22Rv1 (cell line): ENCODE results near the gene ISM1.

Source experiments
- ZFX ChIP-seq: fragments of 450-650 bp; IDR thresholded peaks from 2 replicates; pipeline ENCODE4 v1.6.1; 2017; ENCODE audit warnings: antibody characterized with exemption, borderline replicate concordance
- TF ChIP-seq, protein P1 (sequence below): fragments of 450-650 bp; IDR thresholded peaks from 2 replicates; pipeline ENCODE4 v1.5.1; 2017; ENCODE audit warnings: mild to moderate bottlenecking

GRCh38 chr20:13338999-13339411, 117.9 kb downstream of the ISM1 start:
- TF ChIP-seq, protein P1, sequence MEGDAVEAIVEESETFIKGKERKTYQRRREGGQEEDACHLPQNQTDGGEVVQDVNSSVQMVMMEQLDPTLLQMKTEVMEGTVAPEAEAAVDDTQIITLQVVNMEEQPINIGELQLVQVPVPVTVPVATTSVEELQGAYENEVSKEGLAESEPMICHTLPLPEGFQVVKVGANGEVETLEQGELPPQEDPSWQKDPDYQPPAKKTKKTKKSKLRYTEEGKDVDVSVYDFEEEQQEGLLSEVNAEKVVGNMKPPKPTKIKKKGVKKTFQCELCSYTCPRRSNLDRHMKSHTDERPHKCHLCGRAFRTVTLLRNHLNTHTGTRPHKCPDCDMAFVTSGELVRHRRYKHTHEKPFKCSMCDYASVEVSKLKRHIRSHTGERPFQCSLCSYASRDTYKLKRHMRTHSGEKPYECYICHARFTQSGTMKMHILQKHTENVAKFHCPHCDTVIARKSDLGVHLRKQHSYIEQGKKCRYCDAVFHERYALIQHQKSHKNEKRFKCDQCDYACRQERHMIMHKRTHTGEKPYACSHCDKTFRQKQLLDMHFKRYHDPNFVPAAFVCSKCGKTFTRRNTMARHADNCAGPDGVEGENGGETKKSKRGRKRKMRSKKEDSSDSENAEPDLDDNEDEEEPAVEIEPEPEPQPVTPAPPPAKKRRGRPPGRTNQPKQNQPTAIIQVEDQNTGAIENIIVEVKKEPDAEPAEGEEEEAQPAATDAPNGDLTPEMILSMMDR = no peak
- TF ChIP-seq ZFX = no peak
